SK-N-SH (cell line): Measurements from ENCODE around the gene GALNT17. TPM values are rescaled to one million over a fixed set of nuclear protein-coding genes. Genes with fewer than 3 reads are reported as not detected.

Source experiments
- CTCF ChIA-PET: fragments of 300-600, 350-600 bp; formaldehyde crosslinking; extraction: SDS; loops from one replicate; lab custom pipeline; 2021; lab: Yijun Ruan, JAX
- POLR2A ChIA-PET: fragments of 350-600 bp; sonication (Branson Sonifier 250); formaldehyde crosslinking; extraction: SDS; loops from one replicate; lab custom pipeline; 2020; ENCODE audit warnings: antibody characterized with exemption, inconsistent platforms; lab: Yijun Ruan, JAX
- DNase-seq: peaks from one replicate; pipeline ENCODE4 v3.0.0; 2012
- H2AFZ ChIP-seq: fragments of 200-600 bp; sonication (generic); 2 replicates; pipeline ENCODE4 v1.8.1; 2016; ENCODE audit warnings: antibody characterized with exemption, mild to moderate bottlenecking, low read depth
- H3F3A ChIP-seq: fragments of 200-600 bp; sonication (generic); replicated peaks from 2 replicates; pipeline ENCODE3; 2016; ENCODE audit warnings: antibody characterized with exemption, mild to moderate bottlenecking; ENCODE audit not compliant: insufficient read depth
- H3K27ac ChIP-seq, 2 experiments: fragments of 200-500 bp in 1 of 2; fragments of 200-600 bp in 1 of 2; sonication (Bioruptor generic) in 1 of 2; sonication (generic), shearing (Covaris generic) in 1 of 2; 2 replicates each; pipeline versions ENCODE4 v1.5.1 to v1.6.1; 2014 to 2016; ENCODE audit warnings: low read depth in 2 of 2, inconsistent platforms in 1 of 2, low read length in 1 of 2, mild to moderate bottlenecking in 1 of 2, mixed read lengths in 1 of 2
- H3K27me3 ChIP-seq: fragments of 200-600 bp; sonication (generic), shearing (Covaris generic); 2 replicates; pipeline ENCODE4 v1.6.1; 2016; ENCODE audit warnings: mixed run types; ENCODE audit not compliant: insufficient read depth
- H3K36me3 ChIP-seq, 2 experiments: fragments of 200-500 bp in 1 of 2; fragments of 200-600 bp in 1 of 2; sonication (Bioruptor generic) in 1 of 2; sonication (generic) in 1 of 2; replicated peaks in 1 of 2; 2 replicates each; pipeline versions ENCODE3 to v1.5.1; 2014 to 2016; ENCODE audit warnings: low read length in 1 of 2, mild to moderate bottlenecking in 1 of 2; ENCODE audit not compliant: insufficient read depth in 2 of 2, control insufficient read depth in 1 of 2
- H3K4me1 ChIP-seq, 2 experiments: fragments of 200-500 bp in 1 of 2; fragments of 200-600 bp in 1 of 2; sonication (Bioruptor generic) in 1 of 2; sonication (generic), shearing (Covaris generic) in 1 of 2; 2 replicates each; pipeline versions ENCODE4 v1.5.1 to v1.6.1; 2014 to 2016; ENCODE audit warnings: low read depth in 1 of 2, low read length in 1 of 2, mixed run types in 1 of 2; ENCODE audit not compliant: insufficient read depth in 2 of 2, control insufficient read depth in 1 of 2
- H3K4me2 ChIP-seq: fragments of 200-600 bp; sonication (generic), shearing (Covaris generic); 2 replicates; pipeline ENCODE4 v1.6.1; 2017; ENCODE audit warnings: mixed run types
- H3K4me3 ChIP-seq, 2 experiments: fragments of 200-500 bp in 1 of 2; fragments of 200-600 bp in 1 of 2; sonication (Bioruptor generic) in 1 of 2; sonication (generic), shearing (Covaris generic) in 1 of 2; 2 replicates each; pipeline versions ENCODE4 v1.5.1 to v1.8.1; 2014 to 2016; ENCODE audit warnings: low read depth in 2 of 2, inconsistent platforms in 1 of 2, low read length in 1 of 2, mild to moderate bottlenecking in 1 of 2, mixed read lengths in 1 of 2, moderate library complexity in 1 of 2
- H3K79me2 ChIP-seq: fragments of 200-600 bp; sonication (generic); 2 replicates; pipeline ENCODE4 v1.8.1; 2017; ENCODE audit warnings: mild to moderate bottlenecking; ENCODE audit not compliant: insufficient read depth
- H3K9ac ChIP-seq: fragments of 200-600 bp; sonication (generic); 2 replicates; pipeline ENCODE4 v1.6.1; 2017; ENCODE audit warnings: mixed run types
- H3K9me2 ChIP-seq: fragments of 200-600 bp; sonication (generic); 2 replicates; pipeline ENCODE4 v1.6.1; 2017; ENCODE audit warnings: mixed run types
- H3K9me3 ChIP-seq: fragments of 200-600 bp; sonication (generic); 2 replicates; pipeline ENCODE4 v1.6.1; 2017; ENCODE audit warnings: mixed run types, mild to moderate bottlenecking, moderate library complexity
- H4K20me1 ChIP-seq: fragments of 200-600 bp; sonication (generic); 2 replicates; pipeline ENCODE4 v1.6.1; 2017; ENCODE audit warnings: mild to moderate bottlenecking, mixed run types; ENCODE audit not compliant: insufficient read depth
- CTCF ChIP-seq: fragments of 200-600 bp; sonication (generic); IDR thresholded peaks from 2 replicates; pipeline ENCODE4 v1.6.1; 2017; ENCODE audit warnings: antibody characterized with exemption, mild to moderate bottlenecking, moderate library complexity
- ELF1 ChIP-seq: IDR thresholded peaks from 2 replicates; pipeline ENCODE4 v1.4.0; 2012
- EZH2phosphoT487 ChIP-seq: fragments of 200-600 bp; sonication (generic); IDR thresholded peaks from 2 replicates; pipeline ENCODE4 v1.6.1; 2017; ENCODE audit warnings: low read depth, mixed run types, mild to moderate bottlenecking, antibody characterized with exemption, moderate library complexity, borderline replicate concordance
- GABPA ChIP-seq: IDR thresholded peaks from 2 replicates; pipeline ENCODE4 v1.4.0; 2012; ENCODE audit warnings: low read depth, mild to moderate bottlenecking
- GATA2 ChIP-seq: sonication (generic); formaldehyde crosslinking; IDR thresholded peaks from 2 replicates; pipeline ENCODE4 v1.5.0; 2020; ENCODE audit warnings: mild to moderate bottlenecking, missing genetic modification reagents
- IRF3 ChIP-seq: fragments of 150-350 bp; IDR thresholded peaks from 2 replicates; pipeline ENCODE4 v1.6.1; 2016; ENCODE audit warnings: mild to moderate bottlenecking, low read depth, low read length
- JUND ChIP-seq: IDR thresholded peaks from 2 replicates; pipeline ENCODE4 v1.4.0; 2012
- MEF2A ChIP-seq: IDR thresholded peaks from 2 replicates; pipeline ENCODE4 v1.4.0; 2012; ENCODE audit warnings: low read depth, borderline replicate concordance
- NFIC ChIP-seq: IDR thresholded peaks from 2 replicates; pipeline ENCODE4 v1.4.0; 2012; ENCODE audit warnings: borderline replicate concordance
- RAD21 ChIP-seq: IDR thresholded peaks from 2 replicates; pipeline ENCODE4 v1.6.1; 2012; ENCODE audit warnings: mild to moderate bottlenecking, low read length
- RFX5 ChIP-seq: IDR thresholded peaks from 2 replicates; pipeline ENCODE4 v1.6.1; 2012; ENCODE audit warnings: mild to moderate bottlenecking, improper control_type of control experiment, low read length
- SIN3A ChIP-seq: IDR thresholded peaks from 2 replicates; pipeline ENCODE4 v1.6.1; 2012; ENCODE audit warnings: low read depth, mild to moderate bottlenecking, low read length, moderate library complexity, borderline replicate concordance
- SMC3 ChIP-seq: IDR thresholded peaks from 2 replicates; pipeline ENCODE4 v1.6.1; 2012; ENCODE audit warnings: low read depth, low read length, improper control_type of control experiment
- TAF1 ChIP-seq: IDR thresholded peaks from 2 replicates; pipeline ENCODE4 v1.6.1; 2012; ENCODE audit warnings: low read depth, mild to moderate bottlenecking, low read length, moderate library complexity, borderline replicate concordance
- USF1 ChIP-seq: IDR thresholded peaks from 2 replicates; pipeline ENCODE4 v1.4.0; 2012; ENCODE audit warnings: low read depth, borderline replicate concordance
- WGBS: methylation state at CpG from one replicate; pipeline ENCODE4 v1.1.6; 2017; ENCODE audit warnings: low lambda C conversion rate; 5-methylcytosine and 5-hydroxymethylcytosine counted together
- polyA plus RNA-seq, 3 experiments: library from polyadenylated mRNA; depleted of rRNA; stranded (reverse); fragments of >200 nt; gene quantifications; 2 replicates each; pipeline ENCODE4 v1.2.3, GENCODE V29; 2012
- TF ChIP-seq, protein P1 (sequence below): IDR thresholded peaks from 2 replicates; pipeline ENCODE4; 2012
- TF ChIP-seq, protein P2 (sequence below): IDR thresholded peaks from 2 replicates; pipeline ENCODE4 v1.4.0; 2012; ENCODE audit warnings: low read depth
- TF ChIP-seq, protein P3 (sequence below): IDR thresholded peaks from 2 replicates; pipeline ENCODE4 v1.4.0; 2012; ENCODE audit warnings: low read depth, borderline replicate concordance

GALNT17 gene
- polyA plus RNA-seq, 1 of the 3 experiments (the other 2 are of a cell fraction): not detected

DNA sequence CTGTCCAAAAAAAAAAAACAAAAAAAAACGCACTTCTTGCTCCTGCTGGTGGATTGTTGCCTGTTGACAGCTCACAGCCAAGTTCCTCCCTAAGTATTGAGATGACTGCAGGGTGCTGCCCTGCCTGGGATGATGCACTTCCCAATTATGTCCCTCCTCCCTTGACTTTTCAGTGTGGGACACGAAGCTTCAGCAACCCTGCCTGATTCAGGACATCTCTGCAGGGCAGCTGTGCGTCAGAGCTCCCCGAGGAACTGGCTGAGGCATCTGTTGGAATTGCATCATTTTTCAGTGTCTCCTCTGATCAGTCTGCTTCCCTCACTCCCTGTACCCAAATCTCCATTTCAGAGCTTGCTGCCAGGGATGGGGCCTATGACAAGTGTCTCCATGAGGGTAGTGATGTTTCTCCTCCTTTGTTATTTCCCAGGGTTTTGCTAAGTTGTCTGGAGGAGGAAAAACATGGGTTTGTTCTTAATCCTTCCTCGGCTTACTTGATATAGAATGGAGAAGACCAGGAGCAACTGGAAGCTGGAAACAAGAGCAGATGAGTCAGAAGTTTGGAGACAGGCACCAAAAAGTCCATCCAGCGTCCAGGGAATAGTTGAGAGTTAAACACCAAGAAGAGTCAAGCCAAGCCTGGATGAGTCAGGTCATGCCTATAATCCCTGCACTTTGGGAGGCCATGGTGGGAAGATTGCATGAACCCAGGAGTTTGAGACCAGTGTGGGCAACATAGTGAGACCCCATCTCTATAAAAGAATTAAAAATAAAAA lies 355.1 kb downstream of the GALNT17 start:
- Histone ChIP-seq H3F3A (no peaks in the 10 kb centered on the region), H3K36me3 (no peaks in the 10 kb centered on the region), H3K4me1 (no peaks in the 10 kb centered on the region), H3K27me3 (no peaks in the 10 kb centered on the region), H4K20me1 (no peaks in the 10 kb centered on the region), H3K4me2 (no peak overlapping the region), H3K9me3 (0 out of 2 replicates have a peak, but pooled peaks cover 3% of the 10 kb centered on the region), H3K9ac (no peak overlapping the region), H3K27ac (no peak overlapping the region), H3K9me2 (no peaks in the 10 kb centered on the region), H3K79me2 (no peaks in the 10 kb centered on the region), H3K4me3 (no peak overlapping the region), H2AFZ (no peak overlapping the region)
- 12% methylated on average over 6 of the region's 6 CpGs for WGBS
- POLR2A ChIA-PET: no interaction called here
- no peak for TF ChIP-seq ELF1
- TF ChIP-seq, protein P1, sequence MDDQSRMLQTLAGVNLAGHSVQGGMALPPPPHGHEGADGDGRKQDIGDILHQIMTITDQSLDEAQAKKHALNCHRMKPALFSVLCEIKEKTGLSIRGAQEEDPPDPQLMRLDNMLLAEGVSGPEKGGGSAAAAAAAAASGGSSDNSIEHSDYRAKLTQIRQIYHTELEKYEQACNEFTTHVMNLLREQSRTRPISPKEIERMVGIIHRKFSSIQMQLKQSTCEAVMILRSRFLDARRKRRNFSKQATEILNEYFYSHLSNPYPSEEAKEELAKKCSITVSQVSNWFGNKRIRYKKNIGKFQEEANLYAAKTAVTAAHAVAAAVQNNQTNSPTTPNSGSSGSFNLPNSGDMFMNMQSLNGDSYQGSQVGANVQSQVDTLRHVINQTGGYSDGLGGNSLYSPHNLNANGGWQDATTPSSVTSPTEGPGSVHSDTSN: no peak
- TF ChIP-seq TAF1: no peak
- no peak for TF ChIP-seq SMC3
- no peak for TF ChIP-seq CTCF
- no peak for TF ChIP-seq SIN3A
- no peak for TF ChIP-seq GABPA
- no peak for TF ChIP-seq EZH2phosphoT487
- no peak for TF ChIP-seq GATA2 (CRISPR knock-in tag)
- TF ChIP-seq RFX5: no peak
- TF ChIP-seq, protein P2, sequence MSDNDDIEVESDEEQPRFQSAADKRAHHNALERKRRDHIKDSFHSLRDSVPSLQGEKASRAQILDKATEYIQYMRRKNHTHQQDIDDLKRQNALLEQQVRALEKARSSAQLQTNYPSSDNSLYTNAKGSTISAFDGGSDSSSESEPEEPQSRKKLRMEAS: no peak
- no peak for TF ChIP-seq JUND
- TF ChIP-seq MEF2A: no peak
- TF ChIP-seq, protein P3, sequence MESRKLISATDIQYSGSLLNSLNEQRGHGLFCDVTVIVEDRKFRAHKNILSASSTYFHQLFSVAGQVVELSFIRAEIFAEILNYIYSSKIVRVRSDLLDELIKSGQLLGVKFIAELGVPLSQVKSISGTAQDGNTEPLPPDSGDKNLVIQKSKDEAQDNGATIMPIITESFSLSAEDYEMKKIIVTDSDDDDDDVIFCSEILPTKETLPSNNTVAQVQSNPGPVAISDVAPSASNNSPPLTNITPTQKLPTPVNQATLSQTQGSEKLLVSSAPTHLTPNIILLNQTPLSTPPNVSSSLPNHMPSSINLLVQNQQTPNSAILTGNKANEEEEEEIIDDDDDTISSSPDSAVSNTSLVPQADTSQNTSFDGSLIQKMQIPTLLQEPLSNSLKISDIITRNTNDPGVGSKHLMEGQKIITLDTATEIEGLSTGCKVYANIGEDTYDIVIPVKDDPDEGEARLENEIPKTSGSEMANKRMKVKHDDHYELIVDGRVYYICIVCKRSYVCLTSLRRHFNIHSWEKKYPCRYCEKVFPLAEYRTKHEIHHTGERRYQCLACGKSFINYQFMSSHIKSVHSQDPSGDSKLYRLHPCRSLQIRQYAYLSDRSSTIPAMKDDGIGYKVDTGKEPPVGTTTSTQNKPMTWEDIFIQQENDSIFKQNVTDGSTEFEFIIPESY: no peak
- no peak for TF ChIP-seq NFIC
- no peak for TF ChIP-seq USF1
- TF ChIP-seq RAD21: no peak
- TF ChIP-seq IRF3: no peak
- DNase-seq: no peak
- CTCF ChIA-PET: no interaction called here
